NCI-H460 (cell line): ENCODE results near the gene CTDNEP1. TPM values are rescaled to one million over a fixed set of nuclear protein-coding genes. Genes with fewer than 3 reads are reported as not detected.

Experiments
- small RNA-seq, 2 experiments: library from RNA; depleted of rRNA; stranded (forward); fragments of <200 nt; gene quantifications; one replicate each; pipeline ENCODE3, GENCODE V24; 2014
- total RNA-seq: library from RNA; depleted of rRNA; stranded (reverse); fragments of >200 nt; shearing (Covaris generic); gene quantifications from 2 replicates; pipeline ENCODE4 v1.2.3, GENCODE V29; 2014; rRNA removed

Gene CTDNEP1
- total RNA-seq, 1 experiment from 2014 or later: 46.9 TPM

Small RNA genes lying within 50 kb of the gene (small RNA-seq; reads per million reads assigned to genes)
- gene MIR324 (0.68 to 11.7 reads per million in 2 experiments), gene RF00019 (0 reads per million in 2 experiments)

Other genes with a start within 250 kb of the CTDNEP1 start
- 276 and 291 TPM in 2 replicates for gene RNASEK, start 239.1 kb downstream of the CTDNEP1 start, total RNA-seq
- gene BCL6B, start 228.7 kb downstream of the CTDNEP1 start, total RNA-seq: not detected in 2 replicates
- 0.49 and 1.2 TPM in 2 replicates for gene SLC16A13, start 215.7 kb downstream of the CTDNEP1 start, total RNA-seq
- gene SLC16A11, start 207.6 kb downstream of the CTDNEP1 start, total RNA-seq: 0.12 TPM in 1 of 2 replicates, not detected in the other
- gene CLEC10A, start 171.5 kb downstream of the CTDNEP1 start, total RNA-seq: not detected in 2 replicates
- gene ASGR2, start 136.9 kb downstream of the CTDNEP1 start, total RNA-seq: not detected in 2 replicates
- gene ASGR1, start 72.4 kb downstream of the CTDNEP1 start, total RNA-seq: 0.22 TPM in 1 of 2 replicates, not detected in the other
- gene DLG4, start 31.9 kb downstream of the CTDNEP1 start, total RNA-seq: 3.6 and 3.7 TPM in 2 replicates
- gene ACADVL, start 31.8 kb downstream of the CTDNEP1 start, total RNA-seq: 249 and 250 TPM in 2 replicates
- 49.5 and 54.9 TPM in 2 replicates for gene DVL2, start 17.2 kb downstream of the CTDNEP1 start, total RNA-seq
- gene PHF23, start 12.3 kb downstream of the CTDNEP1 start, total RNA-seq: 32.5 and 38.8 TPM in 2 replicates
- gene GABARAP, start 9.3 kb downstream of the CTDNEP1 start, total RNA-seq: 150 and 175 TPM in 2 replicates
- gene ELP5, start 481 bp upstream of the CTDNEP1 start, total RNA-seq: 60.6 and 61.4 TPM in 2 replicates
- 12.6 and 13.2 TPM in 2 replicates for gene CLDN7, start 10.7 kb upstream of the CTDNEP1 start, total RNA-seq
- not detected in 2 replicates for gene SLC2A4, start 30.0 kb upstream of the CTDNEP1 start, total RNA-seq
- 0.06 and 0.15 TPM in 2 replicates for gene YBX2, start 42.9 kb upstream of the CTDNEP1 start, total RNA-seq
- gene EIF5A, start 55.9 kb upstream of the CTDNEP1 start, total RNA-seq: 659 and 733 TPM in 2 replicates
- 63.3 and 64.2 TPM in 2 replicates for gene GPS2, start 63.6 kb upstream of the CTDNEP1 start, total RNA-seq
- 15.0 and 22.7 TPM in 2 replicates for gene NEURL4, start 77.6 kb upstream of the CTDNEP1 start, total RNA-seq
- 0.02 TPM in 1 of 2 replicates, not detected in the other for gene ACAP1, start 84.8 kb upstream of the CTDNEP1 start, total RNA-seq
- gene KCTD11, start 100.4 kb upstream of the CTDNEP1 start, total RNA-seq: 5.0 and 6.0 TPM in 2 replicates
- not detected in 2 replicates for gene TMEM95, start 103.4 kb upstream of the CTDNEP1 start, total RNA-seq
- 3.5 and 3.9 TPM in 2 replicates for gene TNK1, start 129.4 kb upstream of the CTDNEP1 start, total RNA-seq
- 31.3 and 32.4 TPM in 2 replicates for gene PLSCR3, start 142.8 kb upstream of the CTDNEP1 start, total RNA-seq
- 107 and 202 TPM in 2 replicates for gene TMEM256, start 152.4 kb upstream of the CTDNEP1 start, total RNA-seq
- gene NLGN2, start 156.1 kb upstream of the CTDNEP1 start, total RNA-seq: 5.5 and 6.2 TPM in 2 replicates
- gene SPEM1, start 168.6 kb upstream of the CTDNEP1 start, total RNA-seq: not detected in 2 replicates
- not detected in 2 replicates for gene SPEM2, start 173.9 kb upstream of the CTDNEP1 start, total RNA-seq
- not detected in 2 replicates for gene SPEM3, start 177.1 kb upstream of the CTDNEP1 start, total RNA-seq
- 6.3 and 7.9 TPM in 2 replicates for gene TMEM102, start 183.7 kb upstream of the CTDNEP1 start, total RNA-seq
- gene FGF11, start 187.8 kb upstream of the CTDNEP1 start, total RNA-seq: 1.2 TPM in 2 replicates
- gene CHRNB1, start 193.3 kb upstream of the CTDNEP1 start, total RNA-seq: 3.6 and 3.8 TPM in 2 replicates
- 14.7 and 15.3 TPM in 2 replicates for gene ZBTB4, start 227.9 kb upstream of the CTDNEP1 start, total RNA-seq
- gene SLC35G6, start 229.7 kb upstream of the CTDNEP1 start, total RNA-seq: not detected in 2 replicates
- gene POLR2A, start 232.6 kb upstream of the CTDNEP1 start, total RNA-seq: 27.1 and 35.3 TPM in 2 replicates